HEK293 (cell line): ENCODE measurements around the gene SERTAD2.

Source experiments
- CTCF ChIA-PET: fragments of 350-600 bp; formaldehyde crosslinking; extraction: SDS; loops from one replicate; lab custom pipeline; 2021; ENCODE audit warnings: antibody characterized with exemption; lab: Yijun Ruan, JAX
- POLR2A ChIA-PET: fragments of 300-600 bp; formaldehyde crosslinking; extraction: SDS; loops from one replicate; lab custom pipeline; 2020; ENCODE audit warnings: antibody characterized with exemption, inconsistent platforms; lab: Yijun Ruan, JAX
- H3K27ac ChIP-seq: fragments of 200-500 bp; sonication (Bioruptor generic); 2 replicates; pipeline ENCODE4 v1.5.1; 2014; ENCODE audit warnings: low read depth, low read length, control low read depth, inconsistent platforms; ENCODE audit errors: extremely low read depth
- H3K36me3 ChIP-seq, 2 experiments: fragments of 200-500 bp in 1 of 2; sonication (Bioruptor generic) in 1 of 2; 1 replicate in 1 of 2; 2 replicates in 1 of 2; pipeline ENCODE4 v1.5.1; 2014 to 2017; ENCODE audit warnings: inconsistent platforms in 2 of 2, low read length in 2 of 2; ENCODE audit not compliant: control insufficient read depth in 2 of 2, insufficient read depth in 1 of 2
- H3K4me1 ChIP-seq: fragments of 200-500 bp; sonication (Bioruptor generic); 2 replicates; pipeline ENCODE4 v1.5.1; 2014; ENCODE audit warnings: mild to moderate bottlenecking, low read length, inconsistent platforms; ENCODE audit not compliant: control insufficient read depth, insufficient read depth
- H3K4me3 ChIP-seq: 2 replicates; pipeline ENCODE4 v1.5.1; 2011; ENCODE audit warnings: low read depth, mild to moderate bottlenecking, control low read depth, low read length, moderate library complexity
- H3K9me3 ChIP-seq: fragments of 200-500 bp; sonication (Bioruptor generic); 2 replicates; pipeline ENCODE4 v1.5.1; 2014; ENCODE audit warnings: low read depth, low read length, inconsistent platforms; ENCODE audit not compliant: control insufficient read depth, insufficient read depth
- KLF8 ChIP-seq: fragments of 450-650 bp; formaldehyde crosslinking; IDR thresholded peaks from 2 replicates; pipeline ENCODE4 v1.5.1; 2016; ENCODE audit warnings: missing biosample characterization, missing genetic modification characterization
- ZBTB8A ChIP-seq: fragments of 450-650 bp; formaldehyde crosslinking; IDR thresholded peaks from 2 replicates; pipeline ENCODE4 v1.5.1; 2016; ENCODE audit warnings: missing biosample characterization, missing genetic modification characterization
- ZFP37 ChIP-seq: fragments of 450-650 bp; formaldehyde crosslinking; IDR thresholded peaks from 2 replicates; pipeline ENCODE4 v1.5.1; 2016; ENCODE audit warnings: missing biosample characterization, missing genetic modification characterization
- ZIC2 ChIP-seq: fragments of 450-650 bp; formaldehyde crosslinking; IDR thresholded peaks from 2 replicates; pipeline ENCODE4 v1.5.1; 2016; ENCODE audit warnings: missing biosample characterization, missing genetic modification characterization
- ZNF10 ChIP-seq: fragments of 450-650 bp; formaldehyde crosslinking; IDR thresholded peaks from 2 replicates; pipeline ENCODE4 v1.5.1; 2017; ENCODE audit warnings: missing biosample characterization, missing genetic modification characterization
- ZNF132 ChIP-seq: fragments of 450-650 bp; formaldehyde crosslinking; IDR thresholded peaks from 2 replicates; pipeline ENCODE4 v1.5.1; 2017; ENCODE audit warnings: missing biosample characterization, missing genetic modification characterization, borderline replicate concordance
- ZNF175 ChIP-seq: fragments of 450-650 bp; formaldehyde crosslinking; IDR thresholded peaks from 2 replicates; pipeline ENCODE4 v1.5.1; 2016; ENCODE audit warnings: missing biosample characterization, missing genetic modification characterization
- ZNF211 ChIP-seq: fragments of 450-650 bp; formaldehyde crosslinking; IDR thresholded peaks from 2 replicates; pipeline ENCODE4 v1.5.1; 2016; ENCODE audit warnings: low read depth, missing biosample characterization, missing genetic modification characterization
- ZNF23 ChIP-seq: fragments of 450-650 bp; formaldehyde crosslinking; IDR thresholded peaks from 2 replicates; pipeline ENCODE4 v1.5.1; 2016; ENCODE audit warnings: missing biosample characterization, missing genetic modification characterization, borderline replicate concordance
- ZNF24 ChIP-seq: fragments of 450-650 bp; formaldehyde crosslinking; IDR thresholded peaks from 2 replicates; pipeline ENCODE4 v1.5.1; 2016; ENCODE audit warnings: missing biosample characterization, missing genetic modification characterization
- ZNF324 ChIP-seq: fragments of 450-650 bp; formaldehyde crosslinking; IDR thresholded peaks from 2 replicates; pipeline ENCODE4 v1.5.1; 2016; ENCODE audit warnings: missing biosample characterization, missing genetic modification characterization
- ZNF548 ChIP-seq: fragments of 450-650 bp; formaldehyde crosslinking; IDR thresholded peaks from 2 replicates; pipeline ENCODE4 v1.5.1; 2016; ENCODE audit warnings: missing biosample characterization, missing genetic modification characterization
- ZNF555 ChIP-seq: fragments of 450-650 bp; formaldehyde crosslinking; conservative IDR thresholded peaks from 2 replicates; pipeline ENCODE4 v1.5.1; 2017; ENCODE audit warnings: missing biosample characterization, mild to moderate bottlenecking, missing genetic modification characterization, inconsistent platforms
- ZNF610 ChIP-seq: fragments of 450-650 bp; formaldehyde crosslinking; IDR thresholded peaks from 2 replicates; pipeline ENCODE4 v1.5.1; 2016; ENCODE audit warnings: missing biosample characterization, missing genetic modification characterization, borderline replicate concordance
- ZNF660 ChIP-seq: fragments of 450-650 bp; IDR thresholded peaks from 2 replicates; pipeline ENCODE4 v1.5.1; 2018; ENCODE audit warnings: missing biosample characterization, mild to moderate bottlenecking, missing genetic modification characterization
- ZNF670 ChIP-seq: fragments of 450-650 bp; formaldehyde crosslinking; IDR thresholded peaks from 2 replicates; pipeline ENCODE4 v1.5.1; 2016; ENCODE audit warnings: missing biosample characterization, missing genetic modification characterization, low read depth
- ZNF76 ChIP-seq: fragments of 450-650 bp; formaldehyde crosslinking; IDR thresholded peaks from 2 replicates; pipeline ENCODE4; 2016; ENCODE audit warnings: low read depth, missing biosample characterization, missing genetic modification characterization, borderline replicate concordance
- TF ChIP-seq, protein P1 (sequence below): fragments of 450-650 bp; formaldehyde crosslinking; IDR thresholded peaks from 2 replicates; pipeline ENCODE4 v1.5.1; 2016; ENCODE audit warnings: missing biosample characterization, missing genetic modification characterization
- TF ChIP-seq, protein P2 (sequence below): fragments of 450-650 bp; formaldehyde crosslinking; IDR thresholded peaks from 2 replicates; pipeline ENCODE4 v1.5.1; 2016; ENCODE audit warnings: missing biosample characterization, missing genetic modification characterization
- TF ChIP-seq, protein P3 (sequence below): fragments of 450-650 bp; formaldehyde crosslinking; conservative IDR thresholded peaks from 2 replicates; pipeline ENCODE4 v1.5.1; 2016; ENCODE audit warnings: low read depth, missing biosample characterization, missing genetic modification characterization
- TF ChIP-seq, protein P4 (sequence below): fragments of 450-650 bp; formaldehyde crosslinking; IDR thresholded peaks from 2 replicates; pipeline ENCODE4 v1.5.1; 2016; ENCODE audit warnings: missing biosample characterization, missing genetic modification characterization

The SERTAD2 gene

DNA sequence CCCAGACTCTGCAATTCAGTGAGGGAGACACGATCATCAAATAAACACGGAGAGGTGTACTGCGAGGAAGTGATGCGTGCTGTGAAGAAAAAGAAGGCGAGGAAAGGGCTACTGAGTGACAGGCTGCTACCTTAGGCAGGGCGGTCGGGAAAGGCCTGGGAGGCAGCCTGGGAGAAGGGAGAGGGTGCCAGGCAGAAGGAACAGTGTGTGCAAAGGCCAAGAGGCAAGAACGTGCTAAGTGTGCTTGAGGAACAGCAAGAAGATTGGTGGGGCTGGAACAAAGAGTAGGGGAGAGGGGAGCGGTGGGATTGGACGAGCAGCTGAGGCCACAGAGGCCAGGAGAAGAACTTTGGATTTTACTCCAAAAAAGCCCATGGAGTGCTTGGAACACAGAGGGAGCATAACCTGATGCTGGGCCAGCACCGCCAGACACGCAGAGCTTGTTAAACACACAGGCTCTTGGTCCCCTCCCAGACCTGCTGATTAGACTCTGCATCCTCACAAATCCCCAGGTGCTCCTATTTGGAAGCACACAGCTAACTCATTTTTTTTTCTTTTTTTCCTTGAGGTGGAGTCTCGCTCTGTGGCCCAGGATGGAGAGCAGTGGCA, 30.4 kb downstream of the SERTAD2 start:
- Histone ChIP-seq H3K36me3 (no peaks in the 10 kb centered on the region), H3K27ac (no peak overlapping the region), H3K4me3 (no peak overlapping the region), H3K4me1 (no peaks in the 10 kb centered on the region), H3K9me3 (no peaks in the 10 kb centered on the region)
- TF ChIP-seq, protein P1, sequence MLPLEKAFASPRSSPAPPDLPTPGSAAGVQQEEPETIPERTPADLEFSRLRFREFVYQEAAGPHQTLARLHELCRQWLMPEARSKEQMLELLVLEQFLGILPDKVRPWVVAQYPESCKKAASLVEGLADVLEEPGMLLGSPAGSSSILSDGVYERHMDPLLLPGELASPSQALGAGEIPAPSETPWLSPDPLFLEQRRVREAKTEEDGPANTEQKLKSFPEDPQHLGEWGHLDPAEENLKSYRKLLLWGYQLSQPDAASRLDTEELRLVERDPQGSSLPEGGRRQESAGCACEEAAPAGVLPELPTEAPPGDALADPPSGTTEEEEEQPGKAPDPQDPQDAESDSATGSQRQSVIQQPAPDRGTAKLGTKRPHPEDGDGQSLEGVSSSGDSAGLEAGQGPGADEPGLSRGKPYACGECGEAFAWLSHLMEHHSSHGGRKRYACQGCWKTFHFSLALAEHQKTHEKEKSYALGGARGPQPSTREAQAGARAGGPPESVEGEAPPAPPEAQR (tag by site-specific recombination): no peak
- TF ChIP-seq ZNF610 (tag by site-specific recombination) (no peak), ZNF175 (tag by site-specific recombination) (no peak), ZNF24 (no peak), ZNF132 (tag by site-specific recombination) (no peak), ZNF10 (tag by site-specific recombination) (no peak)
- TF ChIP-seq, protein P2, sequence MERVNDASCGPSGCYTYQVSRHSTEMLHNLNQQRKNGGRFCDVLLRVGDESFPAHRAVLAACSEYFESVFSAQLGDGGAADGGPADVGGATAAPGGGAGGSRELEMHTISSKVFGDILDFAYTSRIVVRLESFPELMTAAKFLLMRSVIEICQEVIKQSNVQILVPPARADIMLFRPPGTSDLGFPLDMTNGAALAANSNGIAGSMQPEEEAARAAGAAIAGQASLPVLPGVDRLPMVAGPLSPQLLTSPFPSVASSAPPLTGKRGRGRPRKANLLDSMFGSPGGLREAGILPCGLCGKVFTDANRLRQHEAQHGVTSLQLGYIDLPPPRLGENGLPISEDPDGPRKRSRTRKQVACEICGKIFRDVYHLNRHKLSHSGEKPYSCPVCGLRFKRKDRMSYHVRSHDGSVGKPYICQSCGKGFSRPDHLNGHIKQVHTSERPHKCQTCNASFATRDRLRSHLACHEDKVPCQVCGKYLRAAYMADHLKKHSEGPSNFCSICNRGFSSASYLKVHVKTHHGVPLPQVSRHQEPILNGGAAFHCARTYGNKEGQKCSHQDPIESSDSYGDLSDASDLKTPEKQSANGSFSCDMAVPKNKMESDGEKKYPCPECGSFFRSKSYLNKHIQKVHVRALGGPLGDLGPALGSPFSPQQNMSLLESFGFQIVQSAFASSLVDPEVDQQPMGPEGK (tag by site-specific recombination): no peak
- POLR2A ChIA-PET: no interaction called here
- CTCF ChIA-PET: no interaction called here

DNA sequence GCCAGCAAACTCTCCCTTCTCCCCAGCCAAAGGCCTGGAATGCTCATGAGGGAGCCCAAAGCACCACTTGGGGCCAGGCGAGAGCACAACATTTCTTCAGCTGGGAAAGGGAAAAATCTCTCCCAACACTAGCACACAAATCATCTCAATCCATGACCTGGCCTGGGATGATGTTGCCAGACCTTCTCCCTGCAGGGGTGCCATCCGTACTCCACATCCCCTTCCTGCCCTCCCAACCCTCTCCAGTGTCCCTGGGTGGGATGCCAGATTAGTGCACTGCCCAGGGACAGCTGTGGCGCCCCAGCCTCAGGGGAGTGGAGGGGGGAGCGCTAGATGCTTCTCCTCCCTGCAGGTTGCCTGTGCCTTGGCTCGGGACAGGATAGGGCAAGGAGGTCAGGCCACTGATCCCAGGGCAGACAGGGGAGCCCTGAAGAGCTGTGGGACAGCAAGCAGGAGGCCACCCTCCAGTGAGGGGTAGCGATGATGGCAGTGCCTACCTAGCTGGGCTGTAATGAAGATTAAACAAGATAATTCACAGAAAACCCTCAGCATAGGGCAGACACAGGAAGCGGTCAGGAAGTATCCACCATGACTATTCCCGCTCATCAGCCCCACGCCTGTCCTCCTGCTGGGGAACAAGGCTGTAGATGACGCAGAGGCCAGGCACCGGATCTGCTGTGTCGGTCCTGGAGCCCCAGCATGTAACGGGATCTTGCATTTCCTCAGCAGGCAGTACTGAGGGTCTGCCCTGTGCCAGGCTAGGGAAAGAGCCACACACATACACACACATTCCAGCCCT, 31.1 kb downstream of the SERTAD2 start:
- no peak overlapping the region for H3K27ac ChIP-seq
- peak; percentile 67 for TF ChIP-seq ZIC2
- no peak for TF ChIP-seq KLF8 (tag by site-specific recombination)
- no peaks in the 10 kb centered on the region for H3K4me1 ChIP-seq
- POLR2A ChIA-PET: no interaction called here
- no peaks in the 10 kb centered on the region for H3K9me3 ChIP-seq
- H3K36me3 ChIP-seq: no peaks in the 10 kb centered on the region
- no peak overlapping the region for H3K4me3 ChIP-seq
- CTCF ChIA-PET: interaction anchor here (0.7 to 1.1 kb wide), 2 partner anchors 31 to 36 kb away, joined by 3 to 5 read pairs; partner anchors contain the start of gene SERTAD2

DNA sequence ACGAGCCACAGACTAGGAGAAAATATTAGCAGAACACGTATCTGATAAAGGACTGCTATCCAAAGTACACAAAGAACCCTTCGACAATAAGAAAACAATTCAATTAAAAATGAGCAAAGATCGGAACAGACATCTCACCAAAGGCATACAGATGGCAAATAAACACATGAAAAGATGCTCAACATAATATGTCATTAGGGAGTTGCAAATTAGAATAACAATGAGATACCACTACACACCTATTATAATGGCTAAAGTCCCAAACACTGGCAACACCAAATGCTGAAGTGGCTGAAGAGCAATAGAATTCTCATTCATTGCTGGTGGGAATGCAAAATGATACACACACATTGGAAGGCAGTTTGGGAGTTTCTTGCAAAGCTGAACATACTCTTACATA, 33.1 kb downstream of the SERTAD2 start:
- CTCF ChIA-PET: interaction anchor here (0.6 kb wide), 2 partner anchors 28 to 190 kb away, joined by 3 to 4 read pairs; no protein-coding TSS in a partner anchor
- Histone ChIP-seq H3K4me3 (no peak overlapping the region), H3K27ac (no peak overlapping the region), H3K9me3 (no peaks in the 10 kb centered on the region), H3K4me1 (no peaks in the 10 kb centered on the region), H3K36me3 (no peaks in the 10 kb centered on the region)
- POLR2A ChIA-PET: interaction anchor here (0.5 kb wide), 1 partner anchor 108 kb away, joined by 5 read pairs; no protein-coding TSS in a partner anchor
- TF ChIP-seq, protein P3, sequence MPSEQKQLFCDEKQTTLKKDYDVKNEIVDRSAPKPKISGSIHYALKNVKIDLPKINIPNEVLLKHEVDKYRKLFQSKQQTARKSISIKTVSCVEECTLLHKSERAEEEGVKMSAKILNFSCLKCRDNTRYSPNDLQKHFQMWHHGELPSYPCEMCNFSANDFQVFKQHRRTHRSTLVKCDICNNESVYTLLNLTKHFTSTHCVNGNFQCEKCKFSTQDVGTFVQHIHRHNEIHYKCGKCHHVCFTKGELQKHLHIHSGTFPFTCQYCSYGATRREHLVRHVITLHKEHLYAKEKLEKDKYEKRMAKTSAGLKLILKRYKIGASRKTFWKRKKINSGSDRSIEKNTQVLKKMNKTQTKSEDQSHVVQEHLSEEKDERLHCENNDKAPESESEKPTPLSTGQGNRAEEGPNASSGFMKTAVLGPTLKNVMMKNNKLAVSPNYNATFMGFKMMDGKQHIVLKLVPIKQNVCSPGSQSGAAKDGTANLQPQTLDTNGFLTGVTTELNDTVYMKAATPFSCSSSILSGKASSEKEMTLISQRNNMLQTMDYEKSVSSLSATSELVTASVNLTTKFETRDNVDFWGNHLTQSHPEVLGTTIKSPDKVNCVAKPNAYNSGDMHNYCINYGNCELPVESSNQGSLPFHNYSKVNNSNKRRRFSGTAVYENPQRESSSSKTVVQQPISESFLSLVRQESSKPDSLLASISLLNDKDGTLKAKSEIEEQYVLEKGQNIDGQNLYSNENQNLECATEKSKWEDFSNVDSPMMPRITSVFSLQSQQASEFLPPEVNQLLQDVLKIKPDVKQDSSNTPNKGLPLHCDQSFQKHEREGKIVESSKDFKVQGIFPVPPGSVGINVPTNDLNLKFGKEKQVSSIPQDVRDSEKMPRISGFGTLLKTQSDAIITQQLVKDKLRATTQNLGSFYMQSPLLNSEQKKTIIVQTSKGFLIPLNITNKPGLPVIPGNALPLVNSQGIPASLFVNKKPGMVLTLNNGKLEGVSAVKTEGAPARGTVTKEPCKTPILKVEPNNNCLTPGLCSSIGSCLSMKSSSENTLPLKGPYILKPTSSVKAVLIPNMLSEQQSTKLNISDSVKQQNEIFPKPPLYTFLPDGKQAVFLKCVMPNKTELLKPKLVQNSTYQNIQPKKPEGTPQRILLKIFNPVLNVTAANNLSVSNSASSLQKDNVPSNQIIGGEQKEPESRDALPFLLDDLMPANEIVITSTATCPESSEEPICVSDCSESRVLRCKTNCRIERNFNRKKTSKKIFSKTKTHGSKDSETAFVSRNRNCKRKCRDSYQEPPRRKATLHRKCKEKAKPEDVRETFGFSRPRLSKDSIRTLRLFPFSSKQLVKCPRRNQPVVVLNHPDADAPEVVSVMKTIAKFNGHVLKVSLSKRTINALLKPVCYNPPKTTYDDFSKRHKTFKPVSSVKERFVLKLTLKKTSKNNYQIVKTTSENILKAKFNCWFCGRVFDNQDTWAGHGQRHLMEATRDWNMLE: no peak
- TF ChIP-seq ZNF76 (tag by site-specific recombination) (no peak), ZNF660 (tag by site-specific recombination) (no peak), ZNF670 (tag by site-specific recombination) (no peak), ZNF555 (tag by site-specific recombination) (no peak), ZBTB8A (tag by site-specific recombination) (no peak), ZNF23 (tag by site-specific recombination) (no peak), ZNF324 (tag by site-specific recombination) (no peak), ZFP37 (tag by site-specific recombination) (no peak), ZNF548 (no peak), ZNF211 (no peak)
- TF ChIP-seq, protein P4, sequence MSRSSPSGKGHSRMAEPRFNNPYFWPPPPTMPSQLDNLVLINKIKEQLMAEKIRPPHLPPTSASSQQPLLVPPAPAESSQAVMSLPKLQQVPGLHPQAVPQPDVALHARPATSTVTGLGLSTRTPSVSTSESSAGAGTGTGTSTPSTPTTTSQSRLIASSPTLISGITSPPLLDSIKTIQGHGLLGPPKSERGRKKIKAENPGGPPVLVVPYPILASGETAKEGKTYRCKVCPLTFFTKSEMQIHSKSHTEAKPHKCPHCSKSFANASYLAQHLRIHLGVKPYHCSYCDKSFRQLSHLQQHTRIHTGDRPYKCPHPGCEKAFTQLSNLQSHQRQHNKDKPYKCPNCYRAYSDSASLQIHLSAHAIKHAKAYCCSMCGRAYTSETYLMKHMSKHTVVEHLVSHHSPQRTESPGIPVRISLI (tag by site-specific recombination): no peak
